ENCODE measurements around the gene HLA-B. TPM values are rescaled to one million over a fixed set of nuclear protein-coding genes. Genes with fewer than 3 reads are reported as not detected.

HLA-B gene
- polyA plus RNA-seq, 3 donors: 5,055 to 6,999 (median 6,126) TPM

- peaks cover 67% of the 10 kb centered on the region for H3K4me1 Mint-ChIP-seq
- no peaks in the 10 kb centered on the region for H3K27me3 ChIP-seq (ENCODE audit: control insufficient read depth in 2 of 2, insufficient read depth in 2 of 2, low read length in 2 of 2)
- H3K9me3 Mint-ChIP-seq: peaks cover 0 to 2% (median 0%) of the 10 kb centered on the region in 7 donors
- H3K9me3 ChIP-seq (replicated peaks in 1 of 2; ENCODE audit: control insufficient read depth in 1 of 2, insufficient read depth in 1 of 2, low read length in 2 of 2): no peaks in the 10 kb centered on the region
- peaks cover 8 to 9% of the 10 kb centered on the region in 2 donors for H3K36me3 Mint-ChIP-seq
- peaks cover 80% of the 10 kb centered on the region for H3K79me2 ChIP-seq (ENCODE audit: insufficient read depth, low read length)
- peaks cover 36% of the 10 kb centered on the region for H4K20me1 ChIP-seq (ENCODE audit: insufficient read depth, low read length)
- peak overlapping the region; percentile 82 for H3K4me2 ChIP-seq (replicated peaks; ENCODE audit: extremely low read depth, low read length, poor library complexity, severe bottlenecking)
- peaks cover 45 to 61% of the 10 kb centered on the region in 2 donors for H3K4me1 ChIP-seq (ENCODE audit: control insufficient read depth in 1 of 2, insufficient read depth in 2 of 2, low read length in 2 of 2)
- DNase-seq: no peak
- 50% methylated on average over 2 of the region's 4 CpGs for WGBS (ENCODE audit: insufficient coverage)
- H3K9ac ChIP-seq (ENCODE audit: insufficient read depth, low read length, poor library complexity, severe bottlenecking): no peak overlapping the region
- peaks cover 0 to 6% of the 10 kb centered on the region in 2 donors for H3K36me3 ChIP-seq (replicated peaks in 1 of 2; ENCODE audit: control insufficient read depth in 1 of 2, insufficient read depth in 2 of 2, low read length in 2 of 2)
- peaks cover 0 to 5% (median 3%) of the 10 kb centered on the region in 3 donors for H3K27me3 Mint-ChIP-seq (ENCODE audit: low read depth in 3 of 3)
- H2AFZ ChIP-seq (ENCODE audit: insufficient read depth, low read depth, low read length, poor library complexity, severe bottlenecking): peak overlapping the region; percentile 99
- intact Hi-C loops (cut with micrococcal nuclease): no loop called here
- TF ChIP-seq CTCF (IDR thresholded peaks at IDR 0.05): no peak
- peak overlapping the region; percentile 71 to 98 (median 93) for H3K4me3 ChIP-seq (replicated peaks in 1 of 3; ENCODE audit: low read depth in 2 of 3, low read length in 3 of 3)
- peak overlapping the region; percentile 97 to 98 for H3K4me3 Mint-ChIP-seq
- peak overlapping the region; percentile 88 to 90 for H3K27ac ChIP-seq (ENCODE audit: low read depth in 1 of 2, low read length in 2 of 2)
- H3K27ac Mint-ChIP-seq: peak overlapping the region; percentile 95 to 99 (median 98)
Measured at GRCh38 chr6:31401403-31401802, 44.4 kb upstream of the HLA-B start.

GRCh38 chr6:31400467-31401289, 43.7 kb upstream of the HLA-B start:
- H3K36me3 ChIP-seq (replicated peaks in 1 of 2; ENCODE audit: control insufficient read depth in 1 of 2, insufficient read depth in 2 of 2, low read length in 2 of 2): peaks cover 0 to 2% of the 10 kb centered on the region in 2 donors
- peaks cover 29% of the 10 kb centered on the region for H4K20me1 ChIP-seq (ENCODE audit: insufficient read depth, low read length)
- Mint-ChIP-seq H3K4me3 (peak overlapping the region; percentile 97 to 98), H3K27ac (peak overlapping the region; percentile 95 to 99 (median 98)), H3K9me3 (peaks cover 0 to 2% (median 0%) of the 10 kb centered on the region in 7 donors), H3K36me3 (peaks cover 4 to 11% of the 10 kb centered on the region in 2 donors), H3K4me1 (peaks cover 63% of the 10 kb centered on the region), H3K27me3 (ENCODE audit: low read depth in 3 of 3) (peaks cover 0 to 5% (median 3%) of the 10 kb centered on the region in 3 donors)
- no peaks in the 10 kb centered on the region for H3K9me3 ChIP-seq (replicated peaks in 1 of 2; ENCODE audit: control insufficient read depth in 1 of 2, insufficient read depth in 1 of 2, low read length in 2 of 2)
- no peaks in the 10 kb centered on the region for H3K27me3 ChIP-seq (ENCODE audit: control insufficient read depth in 2 of 2, insufficient read depth in 2 of 2, low read length in 2 of 2)
- no peak for TF ChIP-seq CTCF (IDR thresholded peaks at IDR 0.05)
- WGBS (ENCODE audit: insufficient coverage): 0% methylated on average over 18 of the region's 30 CpGs
- peaks cover 78% of the 10 kb centered on the region for H3K79me2 ChIP-seq (ENCODE audit: insufficient read depth, low read length)
- peak overlapping the region; percentile 88 to 90 for H3K27ac ChIP-seq (ENCODE audit: low read depth in 1 of 2, low read length in 2 of 2)
- peak overlapping the region; percentile 82 for H3K4me2 ChIP-seq (replicated peaks; ENCODE audit: extremely low read depth, low read length, poor library complexity, severe bottlenecking)
- H3K4me3 ChIP-seq (replicated peaks in 1 of 3; ENCODE audit: low read depth in 2 of 3, low read length in 3 of 3): peak overlapping the region; percentile 71 to 98 (median 93)
- peak; percentile 75 to 87 (median 79) for DNase-seq
- H3K9ac ChIP-seq (ENCODE audit: insufficient read depth, low read length, poor library complexity, severe bottlenecking): peak overlapping the region; percentile 75
- H2AFZ ChIP-seq (ENCODE audit: insufficient read depth, low read depth, low read length, poor library complexity, severe bottlenecking): peak overlapping the region; percentile 99
- intact Hi-C loops (cut with micrococcal nuclease): no loop called here
- H3K4me1 ChIP-seq (ENCODE audit: control insufficient read depth in 1 of 2, insufficient read depth in 2 of 2, low read length in 2 of 2): peaks cover 45 to 61% of the 10 kb centered on the region in 2 donors
